Measurements from ENCODE around the gene AMOTL1. TPM values are rescaled to one million over a fixed set of nuclear protein-coding genes. Genes with fewer than 3 reads are reported as not detected.
"Not testable (repeated sequence)": the region's sequence is repeated elsewhere in the genome, so short reads cannot be mapped to it uniquely, and the experiment has no call there.

Gene AMOTL1
- total RNA-seq, 2 donors from 2014 or later = 3.1 to 13.9 TPM

- Histone ChIP-seq H3K27ac (no peak overlapping the region), H3K9me3 (no peaks in the 10 kb centered on the region), H3K9ac (ENCODE audit: low read depth in 2 of 2, low read length in 2 of 2) (no peak overlapping the region), H3K36me3 (no peaks in the 10 kb centered on the region), H3K4me3 (no peak overlapping the region), H3K4me1 (no peaks in the 10 kb centered on the region), H3K27me3 (no peaks in the 10 kb centered on the region)
- TF ChIP-seq, protein P1, sequence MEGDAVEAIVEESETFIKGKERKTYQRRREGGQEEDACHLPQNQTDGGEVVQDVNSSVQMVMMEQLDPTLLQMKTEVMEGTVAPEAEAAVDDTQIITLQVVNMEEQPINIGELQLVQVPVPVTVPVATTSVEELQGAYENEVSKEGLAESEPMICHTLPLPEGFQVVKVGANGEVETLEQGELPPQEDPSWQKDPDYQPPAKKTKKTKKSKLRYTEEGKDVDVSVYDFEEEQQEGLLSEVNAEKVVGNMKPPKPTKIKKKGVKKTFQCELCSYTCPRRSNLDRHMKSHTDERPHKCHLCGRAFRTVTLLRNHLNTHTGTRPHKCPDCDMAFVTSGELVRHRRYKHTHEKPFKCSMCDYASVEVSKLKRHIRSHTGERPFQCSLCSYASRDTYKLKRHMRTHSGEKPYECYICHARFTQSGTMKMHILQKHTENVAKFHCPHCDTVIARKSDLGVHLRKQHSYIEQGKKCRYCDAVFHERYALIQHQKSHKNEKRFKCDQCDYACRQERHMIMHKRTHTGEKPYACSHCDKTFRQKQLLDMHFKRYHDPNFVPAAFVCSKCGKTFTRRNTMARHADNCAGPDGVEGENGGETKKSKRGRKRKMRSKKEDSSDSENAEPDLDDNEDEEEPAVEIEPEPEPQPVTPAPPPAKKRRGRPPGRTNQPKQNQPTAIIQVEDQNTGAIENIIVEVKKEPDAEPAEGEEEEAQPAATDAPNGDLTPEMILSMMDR (IDR thresholded peaks at IDR 0.05) = no peak
- intact Hi-C loops (cut with DNase I) = no loop called here
- DNase-seq = no peak
These were observed 36.7 kb downstream of the AMOTL1 start for GRCh38 chr11:94804874-94805273.

- H3K9me3 ChIP-seq = no peaks in the 10 kb centered on the region
- H3K4me3 ChIP-seq = no peak overlapping the region
- H3K9ac ChIP-seq (ENCODE audit: low read depth in 2 of 2, low read length in 2 of 2) = no peak overlapping the region
- no peaks in the 10 kb centered on the region for H3K36me3 ChIP-seq
- no peaks in the 10 kb centered on the region for H3K4me1 ChIP-seq
- TF ChIP-seq, protein P1 (IDR thresholded peaks at IDR 0.05) = no peak
- intact Hi-C loops (cut with DNase I) = no loop called here
- DNase-seq = no peak
- no peak overlapping the region for H3K27ac ChIP-seq
- H3K27me3 ChIP-seq = no peaks in the 10 kb centered on the region
These were observed 37.9 kb downstream of the AMOTL1 start for GRCh38 chr11:94806014-94806413.

DNA sequence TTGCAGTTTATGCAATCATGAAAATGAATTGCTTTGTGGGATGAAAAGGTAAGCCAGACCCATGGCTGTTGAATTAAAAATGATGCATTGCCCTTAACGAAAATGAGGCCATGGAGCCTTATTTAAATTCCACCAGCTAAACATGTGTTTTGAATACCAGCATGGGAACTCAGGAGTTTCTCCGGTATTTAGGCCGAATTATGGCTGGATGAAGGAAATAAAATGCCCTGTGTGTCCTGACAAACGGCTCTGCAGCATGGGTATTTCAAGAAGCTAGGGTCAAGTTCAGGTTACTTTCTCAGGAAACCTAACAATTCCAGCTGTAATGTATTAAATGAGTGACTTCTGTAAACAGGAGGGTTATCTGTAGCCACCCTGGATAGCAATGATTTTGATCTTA, 38.3 kb downstream of the AMOTL1 start:
- Histone ChIP-seq H3K4me3 (no peak overlapping the region), H3K4me1 (no peaks in the 10 kb centered on the region), H3K36me3 (no peaks in the 10 kb centered on the region), H3K27ac (no peak overlapping the region), H3K9ac (ENCODE audit: low read depth in 2 of 2, low read length in 2 of 2) (no peak overlapping the region), H3K9me3 (no peaks in the 10 kb centered on the region), H3K27me3 (no peaks in the 10 kb centered on the region)
- TF ChIP-seq, protein P1 (IDR thresholded peaks at IDR 0.05) = no peak
- intact Hi-C loops (cut with DNase I) = no loop called here
- no peak for DNase-seq

DNA sequence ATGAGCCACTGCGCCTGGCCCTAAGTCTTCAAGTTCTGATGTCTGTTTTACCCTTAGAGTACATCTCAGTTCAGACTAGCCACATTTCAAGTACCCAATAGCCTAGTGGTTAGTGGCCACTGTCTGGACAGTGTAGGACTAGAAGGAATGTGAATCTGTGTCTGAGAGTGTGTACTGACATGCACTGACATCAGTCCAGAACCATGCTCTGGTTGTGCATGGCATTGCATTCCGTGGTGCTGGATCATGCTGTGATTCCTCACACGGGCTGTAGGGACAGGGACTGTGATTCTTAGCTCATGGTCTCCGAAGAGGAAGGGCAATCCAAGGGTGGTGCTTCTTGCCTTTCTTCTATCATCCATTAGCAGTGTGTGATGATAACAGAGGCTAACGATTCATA, 41.1 kb downstream of the AMOTL1 start:
- Histone ChIP-seq H3K9me3 (no peaks in the 10 kb centered on the region), H3K9ac (ENCODE audit: low read depth in 2 of 2, low read length in 2 of 2) (no peak overlapping the region), H3K4me3 (no peak overlapping the region), H3K36me3 (no peaks in the 10 kb centered on the region), H3K27ac (no peak overlapping the region), H3K27me3 (no peaks in the 10 kb centered on the region), H3K4me1 (no peaks in the 10 kb centered on the region)
- intact Hi-C loops (cut with DNase I) = no loop called here
- no peak for DNase-seq
- TF ChIP-seq, protein P1 (IDR thresholded peaks at IDR 0.05) = no peak

GRCh38 chr11:94812724-94813720, 44.9 kb downstream of the AMOTL1 start:
- H3K36me3 ChIP-seq; DNase-seq; H3K9me3 ChIP-seq; H3K4me1 ChIP-seq; H3K27me3 ChIP-seq; H3K9ac ChIP-seq (ENCODE audit: low read depth in 2 of 2, low read length in 2 of 2); H3K4me3 ChIP-seq; intact Hi-C loops (cut with DNase I); H3K27ac ChIP-seq: not testable (repeated sequence)
